Heart right ventricle (tissue), 16 donors: ENCODE results near the gene TOM1L1. TPM values are rescaled to one million over a fixed set of nuclear protein-coding genes. Genes with fewer than 3 reads are reported as not detected.

ENCODE experiments used
- ATAC-seq, 8 donors: fragments of 200-7000 bp; cut with Tn5 transposase; one replicate each; pipeline ENCODE4 v1.9.1; 2020; ENCODE audit warnings: mild to moderate bottlenecking in 8 of 8, moderate library complexity in 8 of 8, moderate number of reproducible peaks in 1 of 8
- DNase-seq, 2 donors: peaks; one replicate each; pipeline ENCODE4 v3.0.0-alpha.2; 2020
- H3K27ac ChIP-seq, 10 donors: fragments of 200-600 bp; sonication (generic) in 2 of 10; one replicate each; pipeline versions ENCODE4 v1.5.0 to v1.8.0; 2020 to 2022; ENCODE audit warnings: mild to moderate bottlenecking in 3 of 10
- H3K27me3 ChIP-seq, 7 donors: fragments of 200-600 bp; one replicate each; pipeline ENCODE4 v1.8.0; 2021 to 2022; ENCODE audit warnings: mild to moderate bottlenecking in 2 of 7
- H3K36me3 ChIP-seq, 9 donors: fragments of 200-600 bp; sonication (generic) in 1 of 9; one replicate each; pipeline versions ENCODE4 v1.5.0 to v1.8.0; 2020 to 2022; ENCODE audit warnings: mild to moderate bottlenecking in 2 of 9
- H3K4me1 ChIP-seq, 9 donors: fragments of 200-600 bp; sonication (generic) in 1 of 9; one replicate each; pipeline versions ENCODE4 v1.5.0 to v1.8.0; 2020 to 2022; ENCODE audit warnings: mild to moderate bottlenecking in 4 of 9
- H3K4me3 ChIP-seq, 10 donors: fragments of 200-600 bp; sonication (generic) in 2 of 10; one replicate each; pipeline versions ENCODE4 v1.5.0 to v1.8.0; 2020 to 2022; ENCODE audit warnings: mild to moderate bottlenecking in 7 of 10, moderate library complexity in 2 of 10
- H3K9me3 ChIP-seq, 11 donors: fragments of 200-600 bp in 10 of 11; sonication (generic) in 2 of 11; one replicate each; pipeline versions ENCODE4 v1.5.0 to v1.8.0; 2013 to 2022; ENCODE audit warnings: mild to moderate bottlenecking in 2 of 11, control low read depth in 1 of 11, moderate library complexity in 1 of 11
- WGBS, 2 donors: extraction: QIAGEN DNeasy Blood & Tissue Kit; methylation state at CpG; one replicate each; pipeline ENCODE4 v1.1.7; 2013; ENCODE audit warnings: inconsistent platforms in 1 of 2; 5-methylcytosine and 5-hydroxymethylcytosine counted together
- intact Hi-C, 10 donors: fragments of 100-400 bp; cut with DNase I; formaldehyde crosslinking; loops; one replicate each; pipeline versions ENCODE4 v1.11.1 to v1.14.2; 2022
- polyA plus RNA-seq, 2 donors: library from polyadenylated mRNA; stranded (reverse); fragments of 200-250 nt; gene quantifications; one replicate each; pipeline ENCODE4 v1.2.3, GENCODE V29; 2013
- total RNA-seq, 10 donors: library from RNA; stranded (reverse); fragmentation: NEBNext Ultra II Directional in 3 of 10; extraction: Animal tissue kit (Norgen Biotek cat#: 25700) in 3 of 10; gene quantifications; one replicate each; pipeline versions ENCODE4 v1.2.1 to v1.2.4, GENCODE V29; 2021 to 2023
- TF ChIP-seq, protein P1 (sequence below), 9 donors: fragments of 200-600 bp; sonication (generic) in 2 of 9; IDR thresholded peaks; one replicate each; pipeline versions ENCODE4 v1.5.0 to v1.8.0; 2021 to 2022; ENCODE audit warnings: antibody characterized with exemption in 9 of 9, mild to moderate bottlenecking in 5 of 9, moderate library complexity in 1 of 9
- donor health status: Arrhythmogenic right ventricular cardiomyopathy.
- donor health status: ischemic (EF 13 %, LVEDD 7.1; RV severe dilation, severe dysfunction).
- donor health status: healthy with polysubstance abuse.
- donor health status: DM: no; HTN: yes; CAD: no.
- donor health status: DM: no; HTN: no; CAD: no.
- donor health status: ischemic (EF 25% LVEDD 6.9; RV normal size, moderate dysfunction).
- donor health status: ischemic (EF 25% LVEDD 5.7; RV mildly dilated, moderate dysfunction).
- donor health status: healthy.
- donor health status: DM: yes; HTN: yes; CAD: no.
- donor health status: Ischemic cardiomyopathy.
- donor health status: ischemic (EF 35%, LVEDD 5.7; RV mildly dilated, moderate dysfunction).
- donor health status: nonischemic (EF 11% LVEDD 7.7; RV severe dilation, severe dysfunction).
- donor health status: DM: yes; HTN: yes; CAD: no.
- donor health status: PGD.
- donor health status: ischemic (EF 29% LVEDD 5.4; RV normal size, mild dysfunction).
- donor health status: nonischemic (EF 23%, LVEDD 6.1; RV moderate dilation, normal function).

Gene TOM1L1
- total and polyA plus RNA-seq, 12 donors, result 5.0 to 14.4 (median 9.4) TPM

DNA sequence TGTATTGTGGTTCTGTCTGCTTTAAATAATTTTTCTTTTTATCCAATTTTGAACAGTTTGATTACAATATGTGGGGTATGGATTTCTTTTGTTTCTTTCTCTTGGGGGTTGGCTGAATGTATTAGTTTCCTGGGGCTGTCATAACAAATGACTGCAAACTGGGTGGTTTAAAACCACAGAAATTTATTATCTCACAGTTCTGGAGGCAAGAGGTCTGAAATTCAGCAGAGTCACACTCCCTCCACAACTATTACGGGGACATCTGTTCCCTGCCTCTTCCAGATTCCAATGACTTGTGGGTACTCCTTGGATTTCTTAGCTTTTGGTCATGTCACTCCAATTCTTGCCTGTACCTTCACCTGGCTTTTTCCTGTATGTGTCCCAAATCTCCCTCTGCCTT is 44.1 kb downstream of the TOM1L1 start:
- H3K4me1 ChIP-seq, result no peaks in the 10 kb centered on the region
- no peak for ATAC-seq
- 76 to 77% methylated on average over 1 of the region's 1 CpG for WGBS, 2 donors
- H3K4me3 ChIP-seq, result no peak overlapping the region
- H3K9me3 ChIP-seq, result no peaks in the 10 kb centered on the region
- intact Hi-C loops, result no loop called here
- no peaks in the 10 kb centered on the region for H3K27me3 ChIP-seq
- TF ChIP-seq, protein P1, sequence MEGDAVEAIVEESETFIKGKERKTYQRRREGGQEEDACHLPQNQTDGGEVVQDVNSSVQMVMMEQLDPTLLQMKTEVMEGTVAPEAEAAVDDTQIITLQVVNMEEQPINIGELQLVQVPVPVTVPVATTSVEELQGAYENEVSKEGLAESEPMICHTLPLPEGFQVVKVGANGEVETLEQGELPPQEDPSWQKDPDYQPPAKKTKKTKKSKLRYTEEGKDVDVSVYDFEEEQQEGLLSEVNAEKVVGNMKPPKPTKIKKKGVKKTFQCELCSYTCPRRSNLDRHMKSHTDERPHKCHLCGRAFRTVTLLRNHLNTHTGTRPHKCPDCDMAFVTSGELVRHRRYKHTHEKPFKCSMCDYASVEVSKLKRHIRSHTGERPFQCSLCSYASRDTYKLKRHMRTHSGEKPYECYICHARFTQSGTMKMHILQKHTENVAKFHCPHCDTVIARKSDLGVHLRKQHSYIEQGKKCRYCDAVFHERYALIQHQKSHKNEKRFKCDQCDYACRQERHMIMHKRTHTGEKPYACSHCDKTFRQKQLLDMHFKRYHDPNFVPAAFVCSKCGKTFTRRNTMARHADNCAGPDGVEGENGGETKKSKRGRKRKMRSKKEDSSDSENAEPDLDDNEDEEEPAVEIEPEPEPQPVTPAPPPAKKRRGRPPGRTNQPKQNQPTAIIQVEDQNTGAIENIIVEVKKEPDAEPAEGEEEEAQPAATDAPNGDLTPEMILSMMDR (IDR thresholded peaks at IDR 0.05), result no peak
- H3K36me3 ChIP-seq, result peaks cover 0 to 15% (median 0%) of the 10 kb centered on the region in 9 donors
- DNase-seq, result no peak
- H3K27ac ChIP-seq, result no peak overlapping the region

DNA sequence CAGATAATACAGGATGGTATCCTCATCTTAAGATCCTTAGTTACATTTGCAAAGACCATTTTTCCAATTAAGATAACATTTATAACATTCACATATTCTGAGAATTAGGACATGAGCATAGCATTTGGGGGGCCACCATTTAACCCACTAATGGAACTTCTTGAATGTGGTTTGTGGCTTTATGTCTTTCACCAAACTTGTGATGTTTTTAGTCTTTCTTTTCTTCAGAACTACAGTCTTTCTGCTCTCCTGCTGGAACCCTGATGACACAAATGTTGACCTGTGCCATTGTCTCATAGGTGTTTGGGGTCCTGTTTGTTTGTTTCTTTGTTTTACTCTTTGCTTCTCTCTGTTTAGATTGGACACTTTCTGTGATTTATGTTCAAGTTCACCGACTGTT is 44.6 kb downstream of the TOM1L1 start:
- intact Hi-C loops, result no loop called here
- DNase-seq (no peak), ATAC-seq (no peak)
- H3K36me3 ChIP-seq, result peaks cover 0 to 15% (median 0%) of the 10 kb centered on the region in 9 donors
- TF ChIP-seq, protein P1 (IDR thresholded peaks at IDR 0.05), result no peak
- no peaks in the 10 kb centered on the region for H3K27me3 ChIP-seq
- 72% methylated on average over 1 of the region's 1 CpG for WGBS, 2 donors
- no peaks in the 10 kb centered on the region for H3K4me1 ChIP-seq
- no peak overlapping the region for H3K27ac ChIP-seq
- H3K4me3 ChIP-seq, result no peak overlapping the region
- no peaks in the 10 kb centered on the region for H3K9me3 ChIP-seq

DNA sequence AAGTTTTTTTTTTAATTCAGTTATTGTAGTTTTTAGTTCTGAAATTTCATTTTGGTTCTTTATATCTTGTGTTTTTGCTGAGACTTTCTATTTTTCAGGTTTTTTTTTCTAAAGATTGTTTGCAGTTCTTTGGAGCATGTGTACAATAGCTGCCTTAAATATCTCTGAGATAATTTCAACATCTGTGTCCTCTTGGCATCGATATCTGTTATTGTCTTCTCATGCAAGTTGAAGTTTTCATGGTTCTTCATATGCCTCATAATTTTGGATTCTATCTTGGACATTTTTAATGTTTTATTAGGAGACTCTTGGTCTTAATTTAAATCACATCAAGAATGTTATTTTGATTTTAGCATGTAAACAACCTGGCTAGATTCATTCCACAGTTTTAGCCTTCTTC is 45.0 kb downstream of the TOM1L1 start:
- TF ChIP-seq, protein P1 (IDR thresholded peaks at IDR 0.05), result no peak
- H3K36me3 ChIP-seq, result peaks cover 0 to 16% (median 0%) of the 10 kb centered on the region in 9 donors
- no peaks in the 10 kb centered on the region for H3K4me1 ChIP-seq
- intact Hi-C loops, result no loop called here
- no peaks in the 10 kb centered on the region for H3K9me3 ChIP-seq
- no peak overlapping the region for H3K27ac ChIP-seq
- WGBS, 2 donors, result 74 to 88% methylated on average over 1 of the region's 1 CpG
- H3K27me3 ChIP-seq, result no peaks in the 10 kb centered on the region
- no peak overlapping the region for H3K4me3 ChIP-seq
- ATAC-seq (no peak), DNase-seq (no peak)

DNA sequence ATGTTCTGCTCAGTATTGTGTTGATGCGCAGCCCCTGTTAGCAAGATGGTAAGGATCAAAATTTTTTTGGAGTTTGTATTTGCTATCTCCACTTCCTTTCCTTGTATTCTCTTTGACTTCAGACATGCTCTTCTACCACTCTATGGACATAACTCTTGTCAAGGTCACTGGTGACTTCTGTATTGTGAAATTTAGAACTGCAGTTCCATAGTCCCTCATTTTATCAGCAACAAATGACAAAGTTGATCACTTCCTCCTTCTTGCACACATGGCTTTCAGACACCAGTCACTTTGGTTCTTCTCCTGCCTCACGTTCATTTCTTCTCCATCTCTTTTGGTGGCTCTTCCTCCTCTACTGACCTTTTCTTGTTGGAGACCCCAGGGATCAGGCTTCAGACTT is 46.7 kb downstream of the TOM1L1 start:
- WGBS, 2 donors, result 86 to 92% methylated on average over 2 of the region's 2 CpGs
- Histone ChIP-seq H3K4me3 (no peak overlapping the region), H3K36me3 (peaks cover 0 to 20% (median 0%) of the 10 kb centered on the region in 9 donors), H3K4me1 (no peaks in the 10 kb centered on the region), H3K27me3 (no peaks in the 10 kb centered on the region), H3K9me3 (no peaks in the 10 kb centered on the region), H3K27ac (no peak overlapping the region)
- TF ChIP-seq, protein P1 (IDR thresholded peaks at IDR 0.05), result no peak
- DNase-seq, result no peak
- intact Hi-C loops, result no loop called here
- no peak for ATAC-seq
